ENCODE data around the gene HNRNPF.
A peak's percentile ranks its signal among the peaks of the same experiment; 100 is the strongest.

HNRNPF gene

DNA sequence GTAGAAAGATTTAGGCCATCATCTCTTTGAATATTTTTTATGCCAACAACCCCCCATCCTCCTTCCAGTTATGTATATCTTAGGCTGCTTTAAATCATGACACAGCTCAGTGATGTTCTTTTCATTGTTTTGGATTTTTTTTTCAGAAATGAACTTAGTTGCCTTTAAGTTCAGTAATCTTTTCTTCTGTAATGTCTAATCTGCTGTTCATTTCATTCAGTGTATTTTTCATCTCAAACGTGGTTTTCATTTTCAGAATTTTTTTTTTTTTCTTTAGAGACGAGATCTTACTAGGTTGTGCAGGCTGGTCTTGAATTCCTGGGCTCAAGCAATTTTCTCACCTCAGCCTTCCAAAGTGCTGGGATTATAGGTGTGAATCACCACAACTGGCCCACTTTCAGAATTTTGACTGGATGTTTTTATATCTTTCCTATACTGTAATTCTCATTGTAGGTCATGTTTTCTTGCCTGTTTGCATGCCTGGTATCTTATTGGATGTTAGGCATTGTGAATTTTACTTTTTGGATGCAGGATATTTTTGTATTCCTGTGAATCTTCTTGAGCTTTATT, 36.0 kb upstream of the HNRNPF start:
- TF ChIP-seq, protein P1, sequence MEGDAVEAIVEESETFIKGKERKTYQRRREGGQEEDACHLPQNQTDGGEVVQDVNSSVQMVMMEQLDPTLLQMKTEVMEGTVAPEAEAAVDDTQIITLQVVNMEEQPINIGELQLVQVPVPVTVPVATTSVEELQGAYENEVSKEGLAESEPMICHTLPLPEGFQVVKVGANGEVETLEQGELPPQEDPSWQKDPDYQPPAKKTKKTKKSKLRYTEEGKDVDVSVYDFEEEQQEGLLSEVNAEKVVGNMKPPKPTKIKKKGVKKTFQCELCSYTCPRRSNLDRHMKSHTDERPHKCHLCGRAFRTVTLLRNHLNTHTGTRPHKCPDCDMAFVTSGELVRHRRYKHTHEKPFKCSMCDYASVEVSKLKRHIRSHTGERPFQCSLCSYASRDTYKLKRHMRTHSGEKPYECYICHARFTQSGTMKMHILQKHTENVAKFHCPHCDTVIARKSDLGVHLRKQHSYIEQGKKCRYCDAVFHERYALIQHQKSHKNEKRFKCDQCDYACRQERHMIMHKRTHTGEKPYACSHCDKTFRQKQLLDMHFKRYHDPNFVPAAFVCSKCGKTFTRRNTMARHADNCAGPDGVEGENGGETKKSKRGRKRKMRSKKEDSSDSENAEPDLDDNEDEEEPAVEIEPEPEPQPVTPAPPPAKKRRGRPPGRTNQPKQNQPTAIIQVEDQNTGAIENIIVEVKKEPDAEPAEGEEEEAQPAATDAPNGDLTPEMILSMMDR (IDR thresholded peaks at IDR 0.05; ENCODE audit: extremely low read depth, insufficient read depth, missing control alignments), result no peak
- DNase-seq (ENCODE audit: low spot score), result no peak
- in situ Hi-C loops (cut with MboI; ENCODE audit: low pct_unique_long_range_greater_than_20kb, low sequenced_read_pairs, unreplicated experiment), result no loop called here

DNA sequence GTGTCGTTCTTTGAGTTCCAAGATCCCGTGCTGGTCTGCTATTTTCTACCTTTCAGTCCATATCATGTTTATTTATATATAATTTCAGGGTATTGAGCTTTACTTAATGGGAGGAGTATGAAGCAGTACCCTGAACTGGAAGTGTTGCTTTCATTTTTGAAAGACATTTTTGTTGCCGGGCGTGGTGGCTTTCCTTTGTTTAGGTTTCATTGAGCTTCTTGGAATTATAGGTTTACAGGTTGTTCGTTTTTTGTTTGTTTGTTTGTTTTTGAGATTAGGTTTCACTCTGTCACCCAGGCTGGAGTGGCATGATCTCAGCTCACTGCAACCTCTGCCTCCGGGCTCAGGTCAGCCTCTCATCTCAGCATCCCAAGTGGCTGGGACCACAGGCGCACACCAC, 35.3 kb upstream of the HNRNPF start:
- TF ChIP-seq, protein P1 (IDR thresholded peaks at IDR 0.05; ENCODE audit: extremely low read depth, insufficient read depth, missing control alignments), result no peak
- in situ Hi-C loops (cut with MboI; ENCODE audit: low pct_unique_long_range_greater_than_20kb, low sequenced_read_pairs, unreplicated experiment), result no loop called here
- no peak for DNase-seq (ENCODE audit: low spot score)

DNA sequence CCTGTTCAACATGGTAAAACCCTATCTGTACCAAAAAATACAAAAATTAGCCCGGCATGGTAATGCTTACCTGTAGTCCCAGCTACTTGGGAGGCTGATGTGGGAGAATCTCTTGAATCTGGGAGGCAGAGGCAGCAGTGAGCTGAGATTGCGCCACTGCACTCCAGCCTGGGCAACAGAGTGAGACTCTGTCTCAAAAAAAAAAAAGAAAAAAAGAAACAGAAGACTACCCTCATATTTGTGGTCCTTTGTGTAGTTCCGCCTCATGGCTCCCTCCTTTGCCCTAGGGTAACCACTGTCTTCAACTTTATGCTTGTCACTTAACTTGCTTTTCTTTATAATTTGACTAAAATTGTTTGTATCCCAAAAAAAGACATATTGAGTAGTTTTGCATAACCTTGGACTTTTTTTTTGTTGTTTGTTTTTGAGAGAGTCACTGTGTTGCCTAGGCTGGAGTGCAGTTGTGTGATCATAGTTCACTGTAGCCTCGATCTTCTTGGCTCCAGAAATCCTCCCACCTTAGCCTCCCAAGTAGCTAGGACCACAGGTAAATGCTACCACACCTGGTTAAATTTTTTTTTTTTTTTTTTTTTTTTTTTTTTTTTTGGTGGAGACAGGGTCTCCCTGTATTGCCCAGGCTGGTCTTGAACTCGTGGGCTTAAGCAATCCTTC, 31.6 kb upstream of the HNRNPF start:
- no peak for DNase-seq (ENCODE audit: low spot score)
- TF ChIP-seq, protein P1 (IDR thresholded peaks at IDR 0.05; ENCODE audit: extremely low read depth, insufficient read depth, missing control alignments), result no peak
- in situ Hi-C loops (cut with MboI; ENCODE audit: low pct_unique_long_range_greater_than_20kb, low sequenced_read_pairs, unreplicated experiment), result no loop called here

GRCh38 chr10:43437141-43437870, 28.3 kb upstream of the HNRNPF start:
- TF ChIP-seq, protein P1 (IDR thresholded peaks at IDR 0.05; ENCODE audit: extremely low read depth, insufficient read depth, missing control alignments), result no peak
- in situ Hi-C loops (cut with MboI; ENCODE audit: low pct_unique_long_range_greater_than_20kb, low sequenced_read_pairs, unreplicated experiment), result no loop called here
- peak; percentile 38 for DNase-seq (ENCODE audit: low spot score)

GRCh38 chr10:43436291-43437140, 27.5 kb upstream of the HNRNPF start, which contains the start of gene ZNF487:
Gene ZNF487, plus strand, starts transcription at chr10:43437111. Its CDS starts 38,703 bp downstream, at chr10:43475814.
- in situ Hi-C loops (cut with MboI; ENCODE audit: low pct_unique_long_range_greater_than_20kb, low sequenced_read_pairs, unreplicated experiment), result no loop called here
- TF ChIP-seq, protein P1 (IDR thresholded peaks at IDR 0.05; ENCODE audit: extremely low read depth, insufficient read depth, missing control alignments), result peak; percentile 49
- peak; percentile 94 for DNase-seq (ENCODE audit: low spot score)

All from GM13977 (cell line).